Caco-2 (cell line): ENCODE data around the gene SLC16A10. TPM values are rescaled to one million over a fixed set of nuclear protein-coding genes. Genes with fewer than 3 reads are reported as not detected.

Experiments
- BruUV-seq: library from RNA; stranded (reverse); fragments of 400-500 nt; replicated peaks from 2 replicates; lab custom pipeline; 2021; lab: Mats Ljungman, UMichigan
- CTCF ChIA-PET: fragments of 300-600 bp; sonication (Branson Sonifier 250); formaldehyde crosslinking; loops from one replicate; lab custom pipeline; 2022; ENCODE audit warnings: antibody characterized with exemption; lab: Charles Lee
- POLR2A ChIA-PET: fragments of 300-600 bp; sonication (Branson Sonifier 250); formaldehyde crosslinking; loops from one replicate; lab custom pipeline; 2022; ENCODE audit warnings: antibody characterized with exemption; lab: Charles Lee
- DNase-seq, 2 experiments: peaks; one replicate each; pipeline versions ENCODE4 v3.0.0 to v3.0.0-alpha.2; 2020 to 2022
- H3K27me3 ChIP-seq: replicated peaks from 2 replicates; pipeline ENCODE4 v1.6.0; 2011; ENCODE audit warnings: low read length; ENCODE audit not compliant: control insufficient read depth, insufficient read depth
- H3K36me3 ChIP-seq: 2 replicates; pipeline ENCODE4 v1.5.1; 2011; ENCODE audit warnings: low read length; ENCODE audit not compliant: control insufficient read depth, insufficient read depth
- H3K4me1 ChIP-seq: fragments of 250-450 bp; sonication (Bioruptor Pico); 2 replicates; pipeline ENCODE4 v1.5.1; 2020; ENCODE audit warnings: mild to moderate bottlenecking
- H3K4me3 ChIP-seq: 2 replicates; pipeline ENCODE4 v1.5.1; 2011; ENCODE audit warnings: low read depth, mild to moderate bottlenecking, control low read depth, low read length
- H3K9me3 ChIP-seq: fragments of 250-450 bp; sonication (Bioruptor Pico); 2 replicates; pipeline ENCODE4 v1.5.1; 2020; ENCODE audit warnings: mild to moderate bottlenecking, moderate library complexity
- H3K27ac Mint-ChIP-seq: one replicate; pipeline ENCODE4 v1.8.0; 2022; ENCODE audit warnings: mixed read lengths; ENCODE audit not compliant: unreplicated experiment
- H3K27me3 Mint-ChIP-seq: one replicate; pipeline ENCODE4 v1.8.0; 2022; ENCODE audit warnings: mixed read lengths; ENCODE audit not compliant: insufficient read depth, unreplicated experiment
- H3K36me3 Mint-ChIP-seq: one replicate; pipeline ENCODE4 v1.8.0; 2022; ENCODE audit warnings: mild to moderate bottlenecking, mixed read lengths; ENCODE audit not compliant: insufficient read depth, unreplicated experiment
- H3K4me1 Mint-ChIP-seq: one replicate; pipeline ENCODE4 v1.8.0; 2022; ENCODE audit warnings: low read depth, mixed read lengths; ENCODE audit not compliant: unreplicated experiment
- H3K4me3 Mint-ChIP-seq: one replicate; pipeline ENCODE4 v1.8.0; 2022; ENCODE audit warnings: mild to moderate bottlenecking, moderate library complexity, mixed read lengths; ENCODE audit not compliant: unreplicated experiment
- H3K9me3 Mint-ChIP-seq: one replicate; pipeline ENCODE4 v1.8.0; 2022; ENCODE audit warnings: mixed read lengths; ENCODE audit not compliant: unreplicated experiment
- CTCF ChIP-seq, 2 experiments: fragments of 200-600 bp in 1 of 2; IDR thresholded peaks; 1 replicate in 1 of 2; 2 replicates in 1 of 2; pipeline versions ENCODE4 v1.5.1 to v1.8.0; 2011 to 2022; ENCODE audit warnings: antibody characterized with exemption in 1 of 2, control low read depth in 1 of 2, inconsistent platforms in 1 of 2, low read depth in 1 of 2, low read length in 1 of 2, mild to moderate bottlenecking in 1 of 2, moderate library complexity in 1 of 2; ENCODE audit not compliant: insufficient read depth in 1 of 2, severe bottlenecking in 1 of 2, unreplicated experiment in 1 of 2
- intact Hi-C: fragments of 100-400 bp; cut with micrococcal nuclease; formaldehyde crosslinking; loops from one replicate; pipeline ENCODE4 v1.10.0; 2022; ENCODE audit not compliant: unreplicated experiment
- total RNA-seq: library from RNA; stranded (reverse); gene quantifications from 2 replicates; pipeline ENCODE4 v1.2.3, GENCODE V29; 2022

The SLC16A10 gene
- total RNA-seq, 1 experiment from 2014 or later, result 14.2 TPM

DNA sequence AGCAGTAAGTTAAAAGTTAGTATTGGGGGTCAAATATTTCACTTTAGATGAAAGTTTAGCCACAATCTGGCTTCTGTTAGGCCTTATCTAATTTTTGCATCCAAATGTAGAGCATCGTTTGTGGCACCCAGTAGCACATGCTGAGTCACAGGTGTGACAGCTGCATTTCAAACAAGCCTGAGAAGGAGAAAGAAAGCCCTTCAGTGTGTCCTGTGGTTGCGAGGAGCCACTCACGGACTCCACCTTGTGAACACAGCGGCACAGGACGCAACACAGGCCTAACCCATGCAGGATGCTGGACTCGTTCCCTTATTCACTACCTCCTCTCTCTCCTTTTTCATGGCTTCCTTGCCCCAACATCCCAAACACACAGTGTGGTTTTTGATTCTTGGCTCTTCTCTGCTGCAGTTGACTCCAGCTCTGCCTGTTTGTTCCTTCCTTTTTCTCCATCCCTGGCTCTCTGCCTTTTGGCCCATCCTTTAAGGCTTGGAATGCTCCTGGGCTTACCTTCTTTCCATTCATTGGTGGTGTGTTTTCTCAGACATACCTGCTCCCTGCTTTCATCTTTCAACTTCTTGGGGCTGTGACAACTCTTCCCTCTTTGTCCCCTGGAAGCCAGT lies 124.2 kb downstream of the SLC16A10 start:
- ChIA-PET POLR2A (no interaction called here), CTCF (no interaction called here)
- H3K9me3 ChIP-seq, result no peaks in the 10 kb centered on the region
- no peaks in the 10 kb centered on the region for H3K27me3 ChIP-seq
- H3K4me1 ChIP-seq, result no peaks in the 10 kb centered on the region
- H3K36me3 ChIP-seq, result no peaks in the 10 kb centered on the region
- Mint-ChIP-seq H3K4me1 (no peaks in the 10 kb centered on the region), H3K4me3 (no peak overlapping the region), H3K9me3 (no peaks in the 10 kb centered on the region), H3K27ac (no peak overlapping the region), H3K27me3 (no peaks in the 10 kb centered on the region), H3K36me3 (no peaks in the 10 kb centered on the region)
- no peak overlapping the region for H3K4me3 ChIP-seq
- no peak for DNase-seq
- no peak for TF ChIP-seq CTCF (IDR thresholded peaks at IDR 0.05; ENCODE audit: insufficient read depth in 1 of 2, low read depth in 1 of 2, low read length in 1 of 2, severe bottlenecking in 1 of 2, unreplicated experiment in 1 of 2)
- intact Hi-C loops, result loop anchor here (2.0 kb wide), 1 partner anchor 45 kb away; no protein-coding TSS in a partner anchor
- BruUV-seq, result no TSS peak

DNA sequence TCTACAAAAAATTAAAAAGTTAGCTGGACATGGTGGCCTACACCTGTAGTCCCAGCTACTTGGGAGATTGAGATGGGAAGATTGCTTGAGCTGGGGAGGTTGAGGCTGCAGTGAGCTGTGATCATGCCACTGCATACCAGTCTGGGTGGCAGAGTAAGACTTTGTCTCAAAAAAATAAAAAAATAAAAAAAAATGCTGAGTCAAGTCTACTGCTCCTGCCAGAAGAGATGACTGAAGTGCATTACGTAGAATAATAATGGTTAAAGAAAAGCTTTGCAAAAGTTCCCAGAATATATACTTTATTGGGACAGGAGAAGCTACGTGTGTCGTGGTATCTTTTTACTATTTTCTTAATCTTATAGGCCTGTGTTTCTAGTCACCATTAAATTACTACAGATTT lies 125.3 kb downstream of the SLC16A10 start:
- DNase-seq, result no peak
- Mint-ChIP-seq H3K4me3 (no peak overlapping the region), H3K27me3 (no peaks in the 10 kb centered on the region), H3K36me3 (no peaks in the 10 kb centered on the region), H3K9me3 (no peaks in the 10 kb centered on the region), H3K27ac (no peak overlapping the region), H3K4me1 (no peaks in the 10 kb centered on the region)
- Histone ChIP-seq H3K4me3 (no peak overlapping the region), H3K27me3 (no peaks in the 10 kb centered on the region), H3K4me1 (no peaks in the 10 kb centered on the region), H3K9me3 (no peaks in the 10 kb centered on the region), H3K36me3 (no peaks in the 10 kb centered on the region)
- TF ChIP-seq CTCF (IDR thresholded peaks at IDR 0.05; ENCODE audit: insufficient read depth in 1 of 2, low read depth in 1 of 2, low read length in 1 of 2, severe bottlenecking in 1 of 2, unreplicated experiment in 1 of 2), result no peak
- CTCF ChIA-PET, result interaction anchor here (0.7 kb wide), 1 partner anchor 46 kb away, joined by 3 read pairs; no protein-coding TSS in a partner anchor
- intact Hi-C loops, result no loop called here
- POLR2A ChIA-PET, result no interaction called here
- BruUV-seq, result no TSS peak

- no TSS peak for BruUV-seq
- CTCF ChIA-PET, result no interaction called here
- no peak overlapping the region for H3K27ac Mint-ChIP-seq
- no peaks in the 10 kb centered on the region for H3K4me1 Mint-ChIP-seq
- Histone ChIP-seq H3K9me3 (no peaks in the 10 kb centered on the region), H3K4me3 (no peak overlapping the region), H3K4me1 (no peaks in the 10 kb centered on the region), H3K36me3 (no peaks in the 10 kb centered on the region), H3K27me3 (no peaks in the 10 kb centered on the region)
- TF ChIP-seq CTCF (IDR thresholded peaks at IDR 0.05; ENCODE audit: insufficient read depth in 1 of 2, low read depth in 1 of 2, low read length in 1 of 2, severe bottlenecking in 1 of 2, unreplicated experiment in 1 of 2), result no peak
- no peak for DNase-seq
- intact Hi-C loops, result no loop called here
- POLR2A ChIA-PET, result no interaction called here
- no peaks in the 10 kb centered on the region for H3K9me3 Mint-ChIP-seq
- no peaks in the 10 kb centered on the region for H3K27me3 Mint-ChIP-seq
- H3K4me3 Mint-ChIP-seq, result no peak overlapping the region
- no peaks in the 10 kb centered on the region for H3K36me3 Mint-ChIP-seq
Observed at GRCh38 chr6:111215131-111215530, 127.8 kb downstream of the SLC16A10 start.
